KG1 (cell line): Measurements from ENCODE around the gene COL25A1.

Experiments
- DNase-seq: peaks from one replicate; lab custom pipeline; 2025; lab: John Stamatoyannopoulos, UW

COL25A1 gene

GRCh38 chr4:108814326-108814725 is 488.1 kb downstream of the COL25A1 start:
- no peak for DNase-seq

GRCh38 chr4:108813261-108813660 is 489.2 kb downstream of the COL25A1 start:
- no peak for DNase-seq

GRCh38 chr4:108811486-108811885 is 491.0 kb downstream of the COL25A1 start:
- DNase-seq = no peak

GRCh38 chr4:108810087-108810486 is 492.4 kb downstream of the COL25A1 start:
- DNase-seq = no peak

- no peak for DNase-seq
These were observed 497.7 kb downstream of the COL25A1 start for GRCh38 chr4:108804648-108805273.

GRCh38 chr4:108799306-108799705 is 503.2 kb downstream of the COL25A1 start:
- DNase-seq = no peak

GRCh38 chr4:108796173-108796572 is 506.3 kb downstream of the COL25A1 start:
- DNase-seq = no peak

GRCh38 chr4:108795733-108796132 is 506.7 kb downstream of the COL25A1 start:
- DNase-seq = no peak

GRCh38 chr4:108794136-108794535 is 508.3 kb downstream of the COL25A1 start:
- DNase-seq = no peak

GRCh38 chr4:108793415-108793814 is 509.0 kb downstream of the COL25A1 start:
- no peak for DNase-seq

- DNase-seq = no peak
These were observed 513.7 kb downstream of the COL25A1 start for GRCh38 chr4:108788731-108789130.

- no peak for DNase-seq
These were observed 514.7 kb downstream of the COL25A1 start for GRCh38 chr4:108787724-108788123.

- no peak for DNase-seq
These were observed 515.4 kb downstream of the COL25A1 start for GRCh38 chr4:108787106-108787505.

GRCh38 chr4:108786351-108786750 is 516.1 kb downstream of the COL25A1 start:
- DNase-seq = no peak

- no peak for DNase-seq
These were observed 518.6 kb downstream of the COL25A1 start for GRCh38 chr4:108783665-108784463.

- no peak for DNase-seq
These were observed 522.5 kb downstream of the COL25A1 start for GRCh38 chr4:108779958-108780357.

- no peak for DNase-seq
These were observed 525.1 kb downstream of the COL25A1 start for GRCh38 chr4:108777388-108777787.

GRCh38 chr4:108775921-108776320 is 526.5 kb downstream of the COL25A1 start:
- no peak for DNase-seq

- no peak for DNase-seq
These were observed 527.5 kb downstream of the COL25A1 start for GRCh38 chr4:108774809-108775530.

- DNase-seq = no peak
These were observed 530.1 kb downstream of the COL25A1 start for GRCh38 chr4:108772402-108772801.

GRCh38 chr4:108766058-108766457 is 536.4 kb downstream of the COL25A1 start:
- DNase-seq = no peak

GRCh38 chr4:108763986-108764385 is 538.5 kb downstream of the COL25A1 start:
- DNase-seq = no peak

- DNase-seq = no peak
These were observed 539.2 kb downstream of the COL25A1 start for GRCh38 chr4:108763226-108763593.
